Measurements from ENCODE around the gene GPR33. TPM values are rescaled to one million over a fixed set of nuclear protein-coding genes. Genes with fewer than 3 reads are reported as not detected.
"Not testable (repeated sequence)": the region's sequence is repeated elsewhere in the genome, so short reads cannot be mapped to it uniquely, and the experiment has no call there.

GPR33 gene
- total and polyA plus RNA-seq, 9 donors = not detected

- H3K9me3 ChIP-seq (replicated peaks; ENCODE audit: control insufficient read depth, low read depth, low read length) = no peaks in the 10 kb centered on the region
These were observed 46.3 kb downstream of the GPR33 start for GRCh38 chr14:31441273-31442111.

GRCh38 chr14:31440280-31440679 is 47.6 kb downstream of the GPR33 start:
- Histone ChIP-seq H3K4me1 (ENCODE audit: control insufficient read depth, insufficient read depth, low read length) (no peaks in the 10 kb centered on the region), H3K36me3 (ENCODE audit: control insufficient read depth, insufficient read depth, low read length) (no peaks in the 10 kb centered on the region), H3K4me3 (ENCODE audit: low read length) (no peak overlapping the region), H3K9me3 (replicated peaks; ENCODE audit: control insufficient read depth, low read depth, low read length) (no peaks in the 10 kb centered on the region), H3K27ac (ENCODE audit: low read length) (no peak overlapping the region), H3K27me3 (ENCODE audit: control insufficient read depth, insufficient read depth, low read length) (no peaks in the 10 kb centered on the region)
- DNase-seq = no peak

More at GRCh38 chr14:31441273-31442111, 46.3 kb downstream of the GPR33 start:
- Histone ChIP-seq H3K27me3 (ENCODE audit: control insufficient read depth, insufficient read depth, low read length) (no peaks in the 10 kb centered on the region), H3K4me1 (ENCODE audit: control insufficient read depth, insufficient read depth, low read length) (no peaks in the 10 kb centered on the region), H3K4me3 (ENCODE audit: low read length) (no peak overlapping the region), H3K27ac (ENCODE audit: low read length) (peak overlapping the region; percentile 42), H3K36me3 (ENCODE audit: control insufficient read depth, insufficient read depth, low read length) (no peaks in the 10 kb centered on the region)
- DNase-seq = peak; percentile 60
- 100% methylated on average over 1 of the region's 7 CpGs for WGBS (ENCODE audit: insufficient coverage)

GRCh38 chr14:31439561-31439960 is 48.3 kb downstream of the GPR33 start:
- H3K4me3 ChIP-seq (ENCODE audit: low read length) = no peak overlapping the region
- DNase-seq = no peak
- H3K9me3 ChIP-seq (replicated peaks; ENCODE audit: control insufficient read depth, low read depth, low read length) = no peaks in the 10 kb centered on the region
- H3K4me1 ChIP-seq (ENCODE audit: control insufficient read depth, insufficient read depth, low read length) = no peaks in the 10 kb centered on the region
- H3K36me3 ChIP-seq (ENCODE audit: control insufficient read depth, insufficient read depth, low read length) = no peaks in the 10 kb centered on the region
- WGBS (ENCODE audit: insufficient coverage) = no CpG with 5 or more reads among the region's 2 CpGs
- no peak overlapping the region for H3K27ac ChIP-seq (ENCODE audit: low read length)
- no peaks in the 10 kb centered on the region for H3K27me3 ChIP-seq (ENCODE audit: control insufficient read depth, insufficient read depth, low read length)

- WGBS (ENCODE audit: insufficient coverage) = no CpG with 5 or more reads among the region's 45 CpGs
- H3K27me3 ChIP-seq (ENCODE audit: control insufficient read depth, insufficient read depth, low read length); H3K27ac ChIP-seq (ENCODE audit: low read length); H3K36me3 ChIP-seq (ENCODE audit: control insufficient read depth, insufficient read depth, low read length); DNase-seq; H3K4me3 ChIP-seq (ENCODE audit: low read length); H3K9me3 ChIP-seq (replicated peaks; ENCODE audit: control insufficient read depth, low read depth, low read length); H3K4me1 ChIP-seq (ENCODE audit: control insufficient read depth, insufficient read depth, low read length): not testable (repeated sequence)
These were observed 50.7 kb downstream of the GPR33 start for GRCh38 chr14:31437045-31437691.

- H3K9me3 ChIP-seq (replicated peaks; ENCODE audit: control insufficient read depth, low read depth, low read length) = peaks cover 4% of the 10 kb centered on the region
- no peak overlapping the region for H3K27ac ChIP-seq (ENCODE audit: low read length)
- H3K27me3 ChIP-seq (ENCODE audit: control insufficient read depth, insufficient read depth, low read length) = no peaks in the 10 kb centered on the region
- H3K4me3 ChIP-seq (ENCODE audit: low read length) = no peak overlapping the region
- H3K36me3 ChIP-seq (ENCODE audit: control insufficient read depth, insufficient read depth, low read length) = peaks cover 6% of the 10 kb centered on the region
- DNase-seq = peak; percentile 87
- no peaks in the 10 kb centered on the region for H3K4me1 ChIP-seq (ENCODE audit: control insufficient read depth, insufficient read depth, low read length)
These were observed 52.6 kb downstream of the GPR33 start for GRCh38 chr14:31435276-31435675.

Other genes with a start within 250 kb of the GPR33 start
- 26.0 TPM for gene HEATR5A, start 67.5 kb downstream of the GPR33 start, total RNA-seq
- gene HEATR5A, start 67.5 kb downstream of the GPR33 start, polyA plus RNA-seq (ENCODE audit: insufficient read depth in 1 of 8, insufficient read length in 8 of 8, low replicate concordance in 1 of 8) = 10 to 100 TPM in 7 of 8 donors, 1 to 10 TPM in 1; 9.5 to 15.9 (median 12.5) TPM
- gene DTD2, start 30.5 kb downstream of the GPR33 start, total RNA-seq = 12.7 TPM
- 10 to 100 TPM in 7 of 8 donors, 1 to 10 TPM in 1; 8.3 to 16.1 (median 12.5) TPM for gene DTD2, start 30.5 kb downstream of the GPR33 start, polyA plus RNA-seq (ENCODE audit: insufficient read depth in 1 of 8, insufficient read length in 8 of 8, low replicate concordance in 1 of 8)
- gene NUBPL, start 73.4 kb upstream of the GPR33 start, total RNA-seq = 11.2 TPM
- gene NUBPL, start 73.4 kb upstream of the GPR33 start, polyA plus RNA-seq (ENCODE audit: insufficient read depth in 1 of 8, insufficient read length in 8 of 8, low replicate concordance in 1 of 8) = 1 to 10 TPM; 7.2 to 8.9 (median 8.2) TPM

Measured in muscle of leg (tissue), 11 donors.